Stimulated activated CD8-positive, alpha-beta memory T cell treated with anti-CD3 and anti-CD28 coated beads, Interleukin-15, amount 100 ng/mL, for 48 hours (primary cell): ENCODE measurements around the gene APOL2.
"Not testable (repeated sequence)": the region's sequence is repeated elsewhere in the genome, so short reads cannot be mapped to it uniquely, and the experiment has no call there.

Experiments used
- DNase-seq, 2 donors: peaks; one replicate each; pipeline ENCODE4 v3.0.0-alpha.2; 2020; ENCODE audit warnings: low read depth in 2 of 2

Gene APOL2

DNA sequence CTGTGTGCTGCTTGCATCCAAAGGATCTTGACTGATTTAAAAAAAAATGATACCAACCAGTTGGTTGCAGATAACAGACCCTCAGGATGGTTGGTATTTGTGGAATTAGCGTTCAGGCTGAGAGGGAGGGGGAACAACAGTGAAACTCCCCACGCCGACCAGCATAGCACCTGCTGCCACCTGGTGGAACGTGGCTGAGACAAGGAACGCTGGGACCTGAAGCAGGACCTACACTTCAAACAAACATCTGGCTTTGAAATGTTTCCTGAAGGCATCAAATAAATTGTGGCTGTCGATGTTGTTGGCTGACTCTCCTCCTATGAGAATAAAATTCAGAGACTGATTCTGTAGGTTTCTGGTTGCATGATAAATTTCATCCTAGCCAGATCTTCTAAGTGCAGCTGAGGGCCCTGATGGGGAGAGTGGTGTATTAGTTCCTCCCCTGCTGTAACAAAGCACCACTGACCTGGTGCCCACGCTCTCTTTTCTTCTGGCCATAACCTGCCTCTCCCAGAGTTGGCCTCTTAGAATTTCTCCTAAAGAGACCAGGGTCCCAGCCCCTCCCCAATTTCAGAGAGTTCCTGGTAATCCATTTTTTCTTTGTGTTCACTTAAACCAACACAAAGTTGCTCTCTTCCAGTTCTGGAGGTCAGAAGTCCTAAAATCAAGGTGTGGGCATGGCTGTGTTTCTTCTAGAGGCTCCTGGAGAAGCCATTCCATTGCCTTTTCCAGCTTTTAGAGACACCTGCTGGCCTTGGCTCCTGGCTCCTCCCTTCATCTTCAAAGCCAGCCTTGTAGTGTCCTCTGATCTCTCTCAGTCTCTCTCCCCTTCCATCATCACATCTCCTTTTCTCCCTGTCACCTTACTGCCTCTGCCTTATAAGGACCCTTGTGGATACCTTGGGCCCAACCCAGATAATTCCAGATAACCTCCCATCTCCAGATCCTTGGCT, 17.3 kb downstream of the APOL2 start:
- no peak for DNase-seq

- no peak for DNase-seq
Measured at GRCh38 chr22:36220451-36220921, 18.8 kb downstream of the APOL2 start.

DNA sequence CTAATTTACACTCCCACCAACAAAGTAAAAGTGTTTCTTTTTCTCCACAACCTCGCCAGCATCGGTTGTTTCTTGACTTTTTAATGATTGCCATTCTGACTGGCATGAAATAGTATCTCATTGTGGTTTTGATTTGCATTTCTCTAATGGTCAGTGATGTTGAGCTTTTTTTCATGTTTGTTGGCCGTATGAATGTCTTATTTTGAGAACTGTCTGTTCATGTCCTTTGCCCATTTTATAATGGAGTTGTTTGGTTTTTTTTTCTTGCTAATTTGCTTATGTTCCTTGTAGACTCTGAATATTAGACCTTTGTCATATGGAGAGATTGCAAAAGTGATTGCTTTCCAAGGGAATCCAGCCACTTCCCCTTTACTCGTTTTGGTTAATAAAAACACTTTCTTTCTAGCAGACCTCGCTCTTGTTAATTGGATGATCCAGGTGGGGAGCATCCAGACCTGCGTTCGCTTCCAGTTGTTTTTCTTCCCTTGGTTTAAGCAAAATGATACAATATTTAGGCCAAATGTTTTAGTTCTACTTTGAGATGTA, 20.6 kb downstream of the APOL2 start:
- DNase-seq, result no peak

GRCh38 chr22:36215981-36216380, 23.3 kb downstream of the APOL2 start:
- DNase-seq, result no peak

DNA sequence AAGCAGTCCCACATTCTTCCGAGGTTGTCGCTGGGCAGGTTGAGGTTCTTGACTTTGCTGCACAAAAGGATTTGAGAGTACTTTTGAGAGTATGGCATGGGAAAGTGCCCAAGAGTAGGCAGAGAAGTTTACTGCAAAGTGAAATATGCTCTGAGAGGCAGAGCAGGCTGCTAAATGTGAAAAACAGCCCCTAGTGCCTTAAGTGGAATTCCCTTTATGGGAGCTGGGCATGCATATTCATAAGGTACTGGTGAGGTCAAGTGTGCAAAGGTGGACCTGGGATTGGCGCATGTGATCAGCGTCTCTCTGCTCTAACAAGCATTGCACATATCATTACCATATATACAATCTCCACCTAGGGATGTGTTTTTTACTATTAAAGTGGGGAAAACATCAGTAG, 25.7 kb downstream of the APOL2 start:
- DNase-seq, result no peak

DNA sequence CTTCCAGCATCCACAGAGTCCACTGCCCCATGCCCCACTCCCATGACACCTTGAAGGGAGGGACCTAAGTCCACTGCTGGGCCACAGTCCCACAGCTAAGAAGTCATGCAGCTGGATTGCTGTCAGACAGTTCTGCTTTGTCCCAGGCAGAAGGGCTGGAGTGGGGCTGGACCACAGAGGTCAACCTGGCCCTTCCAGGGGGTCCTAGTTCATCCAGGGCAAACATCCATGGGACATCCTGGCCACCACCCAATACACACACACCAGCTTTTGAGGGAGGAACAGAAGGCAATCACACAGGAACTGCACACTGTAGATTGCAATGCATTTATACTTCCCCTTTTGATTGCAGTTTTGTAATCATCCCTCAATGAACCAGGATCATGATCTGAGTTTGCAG, 26.4 kb downstream of the APOL2 start:
- no peak for DNase-seq

DNA sequence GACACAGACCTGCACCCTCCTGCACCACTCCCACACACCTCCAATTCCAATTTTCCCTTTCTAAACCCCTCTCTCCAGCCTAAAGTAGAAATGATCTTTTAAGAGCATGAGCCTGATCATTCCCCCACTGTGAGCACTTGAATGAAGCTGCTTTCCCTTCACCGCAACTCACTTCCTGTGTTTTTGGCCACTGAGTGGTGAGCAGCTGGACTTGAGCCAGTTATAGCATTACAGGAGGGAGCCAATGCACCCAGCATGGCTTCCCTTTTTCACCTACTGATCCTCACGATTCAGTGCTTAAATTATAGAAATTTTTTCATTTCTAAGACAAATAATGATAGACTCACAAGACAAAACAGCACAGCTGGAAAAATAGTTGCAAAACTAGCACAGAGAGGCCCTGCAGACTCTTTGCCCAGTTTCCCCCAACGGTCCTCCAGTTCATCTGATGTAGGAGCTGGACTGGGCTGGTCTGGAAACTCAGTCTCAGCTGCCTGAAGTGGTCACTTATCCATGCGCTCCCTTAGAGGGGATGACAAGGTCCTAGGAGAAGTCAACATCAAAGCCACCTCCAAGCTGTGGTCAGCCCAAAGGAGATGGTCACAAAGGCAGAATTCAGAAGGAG, 28.0 kb downstream of the APOL2 start:
- DNase-seq, result no peak

DNA sequence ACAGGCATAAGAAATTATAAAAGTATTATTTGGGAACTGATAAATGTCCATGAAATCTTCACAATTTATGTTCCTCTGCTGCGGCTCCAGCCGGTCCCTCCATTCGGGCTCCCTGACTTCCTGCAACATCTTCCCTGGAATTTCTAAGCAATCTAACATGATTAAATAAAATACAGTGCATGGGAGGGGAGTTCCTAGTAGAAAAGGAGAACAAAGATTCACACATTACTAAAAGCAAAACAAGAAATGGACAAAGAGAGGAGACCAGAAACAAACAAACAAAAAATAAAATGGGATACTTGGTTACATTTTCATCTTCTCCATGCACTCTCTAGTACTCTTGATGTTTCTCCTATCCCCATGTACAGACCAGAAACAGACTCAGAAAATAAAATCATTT, 29.1 kb downstream of the APOL2 start:
- no peak for DNase-seq

- DNase-seq, result not testable (repeated sequence)
Measured at GRCh38 chr22:36209488-36209908, 29.8 kb downstream of the APOL2 start.

GRCh38 chr22:36208914-36209313, 30.4 kb downstream of the APOL2 start:
- no peak for DNase-seq

- no peak for DNase-seq
Measured at GRCh38 chr22:36208162-36208765, 31.1 kb downstream of the APOL2 start.

DNA sequence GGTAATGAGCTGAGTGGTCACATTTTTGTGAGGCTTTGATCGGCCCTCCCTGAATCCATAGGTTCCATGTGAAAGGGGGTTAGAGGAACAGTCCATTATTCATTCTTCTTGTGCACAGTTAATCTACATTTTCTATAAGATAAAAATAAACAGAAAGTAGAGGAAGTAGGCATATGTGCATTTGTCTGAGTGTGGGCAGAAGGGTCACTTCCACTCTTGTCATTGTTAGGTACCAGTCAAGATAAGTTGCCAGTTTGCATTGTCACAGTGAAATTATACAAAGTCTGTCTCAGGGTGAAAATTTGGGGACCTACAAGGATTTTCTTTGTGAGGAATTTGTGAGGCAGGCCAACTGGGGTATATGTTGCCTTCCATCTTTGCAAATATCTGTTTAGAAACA, 33.1 kb downstream of the APOL2 start:
- no peak for DNase-seq

DNA sequence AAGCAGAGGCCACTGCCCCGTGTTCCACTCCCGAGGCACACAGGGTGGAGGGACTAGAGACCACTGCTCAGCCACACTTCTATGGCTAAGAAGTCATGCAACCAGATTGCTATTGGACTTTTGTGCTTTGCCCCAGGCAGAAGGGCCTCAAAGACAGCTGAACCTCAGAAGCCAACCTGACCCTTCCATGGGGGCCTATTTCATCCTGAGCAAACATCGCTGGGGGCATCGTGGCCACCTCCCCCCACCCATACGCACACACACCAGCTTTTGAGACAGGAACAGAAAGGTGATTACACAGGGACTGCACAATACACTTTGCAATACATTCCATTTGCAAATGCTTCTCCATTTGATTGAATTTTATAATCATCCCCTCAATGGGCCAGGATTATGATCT, 33.8 kb downstream of the APOL2 start:
- not testable (repeated sequence) for DNase-seq

DNA sequence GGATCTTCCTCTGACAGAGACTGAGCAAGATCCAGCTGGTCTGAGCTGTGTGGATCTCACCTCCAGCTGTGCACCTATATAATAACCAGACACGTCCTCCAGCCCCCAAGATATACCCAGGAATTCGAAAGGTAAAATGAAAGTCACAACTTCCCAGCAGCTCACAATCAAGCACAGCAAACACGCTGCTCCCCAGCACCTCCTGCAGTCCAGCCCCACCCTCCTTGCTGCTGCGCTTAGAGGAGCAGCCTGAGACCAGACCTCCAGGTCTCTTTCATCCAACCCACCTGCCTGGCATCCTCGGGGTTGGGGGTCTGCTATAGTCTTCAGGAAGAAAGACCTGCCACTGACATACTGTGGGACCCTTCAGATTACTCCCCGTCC, 34.7 kb downstream of the APOL2 start:
- no peak for DNase-seq

GRCh38 chr22:36204001-36204631, 35.2 kb downstream of the APOL2 start:
- DNase-seq, result no peak

DNA sequence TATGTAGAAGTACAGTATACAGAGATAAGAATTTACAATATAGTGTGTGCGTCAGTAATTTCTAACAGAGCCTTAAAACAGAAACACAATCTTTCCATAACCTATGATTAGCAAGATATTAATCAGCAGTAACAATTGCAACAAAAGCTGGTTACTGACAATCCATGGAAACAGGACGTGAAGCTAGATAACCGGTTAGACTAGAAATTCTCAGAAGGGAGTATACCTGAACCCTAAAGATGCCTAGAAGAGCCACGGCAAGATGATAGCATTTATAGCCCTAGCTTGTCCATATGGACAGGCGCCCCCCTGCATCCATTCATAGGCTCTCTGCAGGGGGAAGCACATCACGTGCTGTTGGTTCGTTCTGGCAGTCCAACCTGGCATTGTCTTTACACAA, 35.9 kb downstream of the APOL2 start:
- DNase-seq, result not testable (repeated sequence)

DNA sequence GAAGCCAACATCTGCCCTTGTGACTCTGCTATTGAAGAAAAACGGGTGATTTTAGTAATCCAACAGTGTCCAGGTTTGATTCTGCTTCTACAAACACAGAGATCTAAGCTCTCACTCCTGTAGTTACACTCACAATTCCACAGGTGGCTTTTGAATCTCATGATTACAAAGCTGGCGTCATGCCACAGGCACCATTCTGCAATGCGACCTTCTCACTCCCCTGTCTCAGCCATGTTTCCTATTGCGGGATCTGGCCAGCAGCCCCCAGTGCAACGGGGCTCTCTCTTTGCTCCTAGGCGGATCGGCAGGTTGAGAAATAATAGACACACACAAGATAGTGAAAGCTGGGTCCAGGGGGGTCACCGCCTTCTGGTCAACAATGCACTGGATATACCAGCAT, 36.4 kb downstream of the APOL2 start:
- not testable (repeated sequence) for DNase-seq

GRCh38 chr22:36201630-36202319, 37.6 kb downstream of the APOL2 start, which contains the start of gene APOL4:
APOL4 (minus strand) TSS chr22:36201809; CDS start chr22:36201734, 75 bp downstream.
- no peak for DNase-seq

DNA sequence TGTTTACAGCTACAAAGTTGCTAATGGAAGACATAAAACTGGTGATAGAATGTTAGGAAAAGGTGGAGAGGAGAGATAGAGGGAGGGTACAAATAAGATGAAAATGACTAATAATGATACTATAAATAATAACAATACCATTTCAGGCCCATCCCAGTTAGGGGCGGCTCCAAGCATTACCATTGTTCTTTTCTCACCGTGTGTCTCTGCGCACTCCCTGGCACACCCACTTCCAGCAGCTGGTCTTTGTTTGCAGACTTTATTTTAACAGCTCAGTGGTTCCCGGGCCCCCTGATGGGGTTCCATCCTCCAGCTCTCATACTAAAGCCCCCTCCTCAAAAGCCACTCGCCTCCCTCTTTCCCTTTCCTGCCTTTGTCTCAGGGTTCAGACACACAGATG, 38.3 kb downstream of the APOL2 start:
- not testable (repeated sequence) for DNase-seq

DNA sequence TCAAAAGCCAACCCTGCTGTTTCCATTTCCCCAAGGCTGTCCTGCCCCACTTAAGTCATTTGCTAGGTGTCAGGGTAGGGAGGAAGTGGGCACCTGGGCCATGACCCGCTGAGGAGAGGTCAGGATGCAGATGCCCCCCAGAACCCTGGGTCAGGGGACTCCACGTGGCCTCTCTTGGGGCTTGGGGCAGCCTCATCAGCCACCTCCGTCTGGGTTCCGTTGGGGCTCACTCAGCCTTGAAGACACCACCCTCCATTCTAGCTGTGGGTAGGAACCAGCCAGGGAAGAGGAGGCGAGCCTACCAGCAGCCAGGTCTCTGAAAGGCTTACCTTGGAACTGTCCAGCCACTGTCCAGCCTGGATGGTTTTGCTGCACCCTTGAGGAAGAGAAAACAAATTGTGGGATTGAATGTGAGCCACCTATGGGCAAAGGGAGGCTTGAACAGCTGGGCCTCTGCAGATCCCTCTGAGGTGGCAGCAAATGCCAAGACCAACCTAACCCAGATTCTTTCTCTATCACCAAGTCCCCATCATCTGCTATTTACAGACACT, 40.3 kb downstream of the APOL2 start:
- no peak for DNase-seq

DNA sequence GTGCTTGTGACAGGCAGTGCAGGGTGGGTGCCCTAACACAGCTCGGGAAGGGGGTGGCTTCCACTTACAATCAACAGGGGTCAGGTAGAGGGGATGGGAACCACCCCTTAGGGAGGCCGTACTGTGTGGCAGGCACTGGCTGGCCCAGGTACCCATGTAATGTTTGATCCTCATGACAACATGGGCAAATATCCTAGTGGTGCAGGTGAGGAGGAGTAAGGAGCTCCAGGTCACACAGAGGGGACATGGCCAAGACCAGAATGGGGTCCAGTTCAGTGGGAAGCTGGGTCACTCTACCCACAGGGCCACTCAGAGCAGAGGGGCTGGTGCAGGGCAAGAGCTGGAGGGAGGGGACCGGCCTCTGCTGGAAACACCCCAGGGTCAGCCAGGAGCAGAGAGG, 40.8 kb downstream of the APOL2 start:
- no peak for DNase-seq
